Neutrophil (primary cell): ENCODE results near the gene CDC42EP1.
"Not testable (repeated sequence)": the region's sequence is repeated elsewhere in the genome, so short reads cannot be mapped to it uniquely, and the experiment has no call there.

Experiments used
- H3K27ac ChIP-seq: fragments of 200-600 bp; sonication (generic); 2 replicates; pipeline ENCODE4 v1.5.1; 2016; ENCODE audit warnings: mild to moderate bottlenecking, moderate library complexity
- H3K27me3 ChIP-seq: fragments of 200-600 bp; sonication (generic); 2 replicates; pipeline ENCODE4 v1.6.0; 2016; ENCODE audit warnings: mild to moderate bottlenecking
- H3K36me3 ChIP-seq: fragments of 200-600 bp; sonication (generic); 2 replicates; pipeline ENCODE4 v1.5.1; 2017
- H3K4me1 ChIP-seq, 2 experiments: fragments of 200-600 bp in 1 of 2; sonication (generic) in 1 of 2; 1 replicate in 1 of 2; 2 replicates in 1 of 2; pipeline versions ENCODE4 v1.5.1 to v1.6.1; 2013 to 2016; ENCODE audit warnings: low read depth in 1 of 2, low read length in 1 of 2, mild to moderate bottlenecking in 1 of 2, moderate library complexity in 1 of 2; ENCODE audit not compliant: control insufficient read depth in 1 of 2, insufficient read depth in 1 of 2
- H3K4me3 ChIP-seq, 2 experiments: fragments of 200-600 bp in 1 of 2; sonication (generic) in 1 of 2; 1 replicate in 1 of 2; 2 replicates in 1 of 2; pipeline ENCODE4 v1.5.1; 2013 to 2016; ENCODE audit warnings: low read depth in 1 of 2, low read length in 1 of 2, mild to moderate bottlenecking in 1 of 2, moderate library complexity in 1 of 2
- H3K9me3 ChIP-seq: fragments of 200-600 bp; sonication (generic); 2 replicates; pipeline ENCODE4 v1.5.1; 2016
- TF ChIP-seq, protein P1 (sequence below): fragments of 200-600 bp; sonication (generic); IDR thresholded peaks from 2 replicates; pipeline ENCODE4 v1.5.1; 2016; ENCODE audit warnings: antibody characterized with exemption

The CDC42EP1 gene

GRCh38 chr22:37522482-37522881 lies 37.8 kb upstream of the CDC42EP1 start:
- Histone ChIP-seq H3K4me1 (peaks cover 0 to 5% of the 10 kb centered on the region in 2 experiments), H3K36me3 (no peaks in the 10 kb centered on the region)
- TF ChIP-seq, protein P1, sequence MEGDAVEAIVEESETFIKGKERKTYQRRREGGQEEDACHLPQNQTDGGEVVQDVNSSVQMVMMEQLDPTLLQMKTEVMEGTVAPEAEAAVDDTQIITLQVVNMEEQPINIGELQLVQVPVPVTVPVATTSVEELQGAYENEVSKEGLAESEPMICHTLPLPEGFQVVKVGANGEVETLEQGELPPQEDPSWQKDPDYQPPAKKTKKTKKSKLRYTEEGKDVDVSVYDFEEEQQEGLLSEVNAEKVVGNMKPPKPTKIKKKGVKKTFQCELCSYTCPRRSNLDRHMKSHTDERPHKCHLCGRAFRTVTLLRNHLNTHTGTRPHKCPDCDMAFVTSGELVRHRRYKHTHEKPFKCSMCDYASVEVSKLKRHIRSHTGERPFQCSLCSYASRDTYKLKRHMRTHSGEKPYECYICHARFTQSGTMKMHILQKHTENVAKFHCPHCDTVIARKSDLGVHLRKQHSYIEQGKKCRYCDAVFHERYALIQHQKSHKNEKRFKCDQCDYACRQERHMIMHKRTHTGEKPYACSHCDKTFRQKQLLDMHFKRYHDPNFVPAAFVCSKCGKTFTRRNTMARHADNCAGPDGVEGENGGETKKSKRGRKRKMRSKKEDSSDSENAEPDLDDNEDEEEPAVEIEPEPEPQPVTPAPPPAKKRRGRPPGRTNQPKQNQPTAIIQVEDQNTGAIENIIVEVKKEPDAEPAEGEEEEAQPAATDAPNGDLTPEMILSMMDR: no peak

DNA sequence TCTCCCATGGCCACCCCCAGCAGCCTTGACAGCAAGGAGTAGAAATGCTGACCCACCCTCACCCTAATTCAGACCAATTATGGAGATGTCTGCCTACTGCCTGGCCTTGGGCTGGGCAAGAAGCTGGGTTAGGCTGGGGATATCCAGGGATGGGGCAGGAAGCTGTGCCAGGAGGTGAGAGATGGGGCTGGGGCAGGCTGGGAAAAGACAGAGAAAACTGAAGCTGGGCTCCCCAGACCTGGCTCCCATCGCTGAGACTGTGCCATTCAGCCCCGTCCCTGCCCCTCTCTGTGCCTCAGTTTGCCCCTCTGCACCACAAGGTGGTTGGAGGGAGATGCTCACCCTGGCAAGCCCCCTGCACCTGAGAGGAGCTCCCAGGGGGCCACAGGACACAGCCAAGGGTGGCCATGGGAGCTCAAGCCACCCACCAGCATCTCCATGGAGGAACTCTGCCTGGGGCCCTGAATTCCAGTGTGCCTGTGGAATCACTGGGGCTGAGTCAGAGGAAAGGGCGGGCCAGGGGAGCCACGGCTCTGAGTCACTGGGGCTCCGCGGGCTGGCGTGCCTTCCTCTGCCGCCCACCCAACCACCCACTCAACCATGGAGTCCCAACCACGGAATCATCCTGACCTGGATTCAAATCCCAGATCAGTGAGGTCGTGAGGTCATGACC lies 35.1 kb upstream of the CDC42EP1 start:
- Histone ChIP-seq H3K4me3 (no peak overlapping the region), H3K27me3 (peaks cover 55% of the 10 kb centered on the region), H3K36me3 (no peaks in the 10 kb centered on the region), H3K9me3 (no peaks in the 10 kb centered on the region), H3K27ac (no peak overlapping the region), H3K4me1 (no peaks in the 10 kb centered on the region)
- TF ChIP-seq, protein P1: no peak

More at GRCh38 chr22:37522482-37522881, 37.8 kb upstream of the CDC42EP1 start:
- Histone ChIP-seq H3K4me3 (no peak overlapping the region), H3K27me3 (peaks cover 83% of the 10 kb centered on the region), H3K9me3 (no peaks in the 10 kb centered on the region), H3K27ac (no peak overlapping the region)

GRCh38 chr22:37525746-37526350 lies 34.4 kb upstream of the CDC42EP1 start:
- H3K27ac ChIP-seq: no peak overlapping the region
- H3K36me3 ChIP-seq: no peaks in the 10 kb centered on the region
- H3K27me3 ChIP-seq: peaks cover 49% of the 10 kb centered on the region
- no peaks in the 10 kb centered on the region for H3K9me3 ChIP-seq
- H3K4me1 ChIP-seq: no peaks in the 10 kb centered on the region
- H3K4me3 ChIP-seq: no peak overlapping the region
- TF ChIP-seq, protein P1: no peak

DNA sequence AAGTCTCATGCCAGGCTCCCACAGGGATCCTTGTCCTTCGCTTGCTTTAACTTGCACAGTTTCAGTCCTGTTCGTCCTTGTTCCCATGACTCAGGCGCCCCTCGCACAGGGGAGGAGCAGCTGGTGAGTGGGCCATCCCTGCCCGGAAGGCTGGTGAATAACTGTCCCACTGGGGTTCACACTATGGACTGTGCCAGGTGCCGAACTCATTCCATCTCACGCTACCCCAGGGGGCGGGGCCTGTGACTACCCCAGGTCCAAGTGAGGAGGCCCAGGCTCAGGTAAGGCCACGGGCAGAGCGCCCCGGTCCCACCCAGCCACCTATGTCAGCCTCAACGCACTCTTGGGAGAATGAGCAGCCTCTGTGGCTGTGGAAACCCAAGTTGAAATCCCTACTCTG lies 33.9 kb upstream of the CDC42EP1 start:
- no peak overlapping the region for H3K27ac ChIP-seq
- TF ChIP-seq, protein P1: no peak

DNA sequence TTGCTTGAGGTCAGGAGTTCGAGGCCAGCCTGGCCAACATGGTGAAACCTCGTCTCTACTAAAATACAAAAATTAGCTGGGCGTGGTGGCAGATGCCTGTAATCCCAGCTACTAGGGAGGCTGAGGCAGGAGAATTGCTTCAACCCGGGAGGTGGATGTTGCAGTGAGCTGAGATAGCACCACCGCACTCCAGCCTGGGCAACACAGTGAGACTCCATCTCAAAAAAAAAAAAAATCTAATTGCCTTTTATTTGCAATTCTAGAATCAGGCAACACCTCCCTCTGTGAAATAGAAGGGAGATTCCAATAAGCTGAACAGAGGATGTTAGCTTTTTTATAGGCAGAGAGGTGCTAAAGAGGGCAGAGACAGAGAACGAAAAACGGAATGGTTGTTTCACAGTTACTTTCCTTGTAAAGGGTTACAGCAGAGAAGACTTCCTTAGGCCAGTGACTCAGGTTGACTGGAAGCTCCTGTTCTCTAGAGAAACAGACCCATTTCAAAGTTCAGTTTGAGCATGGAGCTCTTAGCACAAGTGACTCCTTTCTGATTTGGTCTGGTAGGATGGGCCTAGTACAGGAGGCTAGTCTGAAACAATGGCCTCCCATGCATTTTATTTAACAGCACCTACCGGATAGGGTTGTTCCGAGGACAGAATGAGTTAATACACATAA lies 33.1 kb upstream of the CDC42EP1 start:
- not testable (repeated sequence) for H3K4me3 ChIP-seq, H3K36me3 ChIP-seq, H3K4me1 ChIP-seq, H3K27ac ChIP-seq, H3K9me3 ChIP-seq
- peaks cover 35% of the 10 kb centered on the region for H3K27me3 ChIP-seq

More for the DNA sequence above, 33.9 kb upstream of the CDC42EP1 start:
- H3K4me3 ChIP-seq: no peak overlapping the region
- no peaks in the 10 kb centered on the region for H3K9me3 ChIP-seq
- H3K27me3 ChIP-seq: peaks cover 44% of the 10 kb centered on the region
- no peaks in the 10 kb centered on the region for H3K4me1 ChIP-seq
- no peaks in the 10 kb centered on the region for H3K36me3 ChIP-seq

DNA sequence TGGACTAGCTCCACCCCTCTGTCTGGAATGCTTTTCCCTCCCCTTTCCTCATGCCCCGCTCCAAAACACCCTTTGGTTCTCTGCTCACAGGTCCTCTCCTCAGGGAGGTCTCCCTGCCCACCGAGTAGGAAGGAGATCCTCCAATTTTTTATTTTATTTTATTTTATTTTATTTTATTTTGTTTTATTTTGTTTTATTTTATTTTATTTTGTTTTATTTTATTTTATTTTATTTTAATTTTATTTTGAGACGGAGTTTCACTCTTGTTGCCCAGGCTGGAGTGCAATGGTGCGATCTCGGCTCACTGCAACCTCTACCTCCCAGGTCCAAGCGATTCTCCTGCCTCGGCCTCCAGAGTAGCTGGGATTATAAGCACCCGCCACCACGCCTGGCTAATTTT lies 32.3 kb upstream of the CDC42EP1 start:
- H3K4me3 ChIP-seq, H3K36me3 ChIP-seq, H3K27ac ChIP-seq, H3K4me1 ChIP-seq, H3K9me3 ChIP-seq: not testable (repeated sequence)
- peaks cover 28% of the 10 kb centered on the region for H3K27me3 ChIP-seq
